ENCODE measurements around the gene MITF.

The MITF gene

DNA sequence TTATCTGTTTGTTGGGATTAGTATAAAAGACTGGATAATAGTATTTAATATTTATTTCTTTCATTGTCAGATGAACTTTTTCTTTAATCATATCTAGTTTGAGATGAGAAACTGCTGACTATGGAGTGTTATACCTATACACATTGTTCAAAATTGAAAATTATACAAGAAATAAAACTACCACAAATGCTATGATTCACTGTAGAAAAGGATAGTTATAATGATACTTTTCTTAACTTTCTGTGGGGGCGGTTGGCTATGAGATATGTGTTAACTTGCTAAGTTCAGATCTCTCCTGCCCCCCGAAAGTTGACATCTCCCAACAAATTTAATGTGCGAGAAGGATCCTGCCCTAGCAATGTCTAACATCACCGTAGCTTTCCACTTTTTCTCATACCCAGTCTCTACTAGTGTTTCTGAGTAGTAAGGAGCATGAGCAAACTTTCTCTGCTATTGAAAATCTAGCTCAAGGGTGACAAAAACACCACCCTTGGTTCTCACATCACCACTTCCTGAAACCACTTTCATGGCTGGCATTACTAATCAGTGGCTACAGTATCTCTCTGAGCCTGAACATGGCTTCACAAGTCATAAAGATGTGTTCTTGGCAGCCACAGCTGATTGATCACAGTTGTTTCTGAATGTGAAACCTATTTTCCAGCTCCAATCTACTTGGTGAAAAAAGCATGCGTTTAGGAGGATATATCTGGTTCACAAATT, 244.4 kb downstream of the MITF start:
- no peak overlapping the region for H3K4me3 ChIP-seq (replicated peaks; ENCODE audit: low read depth, low read length)
- TF ChIP-seq, protein P1, sequence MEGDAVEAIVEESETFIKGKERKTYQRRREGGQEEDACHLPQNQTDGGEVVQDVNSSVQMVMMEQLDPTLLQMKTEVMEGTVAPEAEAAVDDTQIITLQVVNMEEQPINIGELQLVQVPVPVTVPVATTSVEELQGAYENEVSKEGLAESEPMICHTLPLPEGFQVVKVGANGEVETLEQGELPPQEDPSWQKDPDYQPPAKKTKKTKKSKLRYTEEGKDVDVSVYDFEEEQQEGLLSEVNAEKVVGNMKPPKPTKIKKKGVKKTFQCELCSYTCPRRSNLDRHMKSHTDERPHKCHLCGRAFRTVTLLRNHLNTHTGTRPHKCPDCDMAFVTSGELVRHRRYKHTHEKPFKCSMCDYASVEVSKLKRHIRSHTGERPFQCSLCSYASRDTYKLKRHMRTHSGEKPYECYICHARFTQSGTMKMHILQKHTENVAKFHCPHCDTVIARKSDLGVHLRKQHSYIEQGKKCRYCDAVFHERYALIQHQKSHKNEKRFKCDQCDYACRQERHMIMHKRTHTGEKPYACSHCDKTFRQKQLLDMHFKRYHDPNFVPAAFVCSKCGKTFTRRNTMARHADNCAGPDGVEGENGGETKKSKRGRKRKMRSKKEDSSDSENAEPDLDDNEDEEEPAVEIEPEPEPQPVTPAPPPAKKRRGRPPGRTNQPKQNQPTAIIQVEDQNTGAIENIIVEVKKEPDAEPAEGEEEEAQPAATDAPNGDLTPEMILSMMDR (IDR thresholded peaks at IDR 0.05; ENCODE audit: low read depth, low read length, missing control alignments), result no peak
- DNase-seq (ENCODE audit: extremely low read depth, low read depth), result no peak

DNA sequence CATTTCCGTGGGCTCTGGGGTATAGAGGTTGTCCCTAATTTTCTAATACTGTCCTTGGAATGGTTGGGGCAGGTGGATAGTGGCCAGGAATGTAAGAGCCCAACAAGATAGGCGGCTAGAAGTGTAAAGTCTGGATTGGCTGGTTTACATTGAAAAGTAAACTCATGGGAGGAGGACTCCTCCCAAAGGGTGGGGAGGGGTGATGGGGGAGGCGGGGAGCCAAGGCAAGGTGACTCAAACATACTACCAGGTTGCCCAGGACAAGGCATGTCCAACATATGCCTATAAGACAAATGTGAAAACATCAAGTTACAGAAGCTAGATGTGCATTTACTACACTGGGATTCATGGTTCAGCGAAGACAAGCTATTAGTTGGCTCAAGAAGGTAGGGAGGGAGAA, 246.0 kb downstream of the MITF start:
- H3K4me3 ChIP-seq (replicated peaks; ENCODE audit: low read depth, low read length), result no peak overlapping the region
- DNase-seq (ENCODE audit: extremely low read depth, low read depth), result no peak
- TF ChIP-seq, protein P1 (IDR thresholded peaks at IDR 0.05; ENCODE audit: low read depth, low read length, missing control alignments), result no peak

DNA sequence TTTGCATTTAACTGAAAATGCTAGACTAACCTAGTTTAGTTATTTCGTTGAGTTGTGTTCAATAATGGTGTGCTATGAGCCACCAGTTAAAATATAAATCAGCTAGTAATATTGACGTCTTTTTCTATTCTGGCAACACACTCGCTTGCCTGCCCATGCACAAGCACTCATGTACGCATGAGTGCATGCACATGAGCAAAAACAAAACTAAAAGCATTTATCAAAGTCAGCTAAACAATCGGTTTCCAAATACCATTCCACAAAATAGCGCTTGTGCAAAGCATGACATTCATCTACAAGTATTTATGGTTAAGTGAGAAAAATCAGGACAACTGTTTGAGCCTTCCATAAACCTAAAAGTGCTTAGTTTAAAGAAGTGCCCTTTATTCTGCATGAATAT, 247.2 kb downstream of the MITF start:
- no peak for DNase-seq (ENCODE audit: extremely low read depth, low read depth)
- TF ChIP-seq, protein P1 (IDR thresholded peaks at IDR 0.05; ENCODE audit: low read depth, low read length, missing control alignments), result no peak
- H3K4me3 ChIP-seq (replicated peaks; ENCODE audit: low read depth, low read length), result no peak overlapping the region

DNA sequence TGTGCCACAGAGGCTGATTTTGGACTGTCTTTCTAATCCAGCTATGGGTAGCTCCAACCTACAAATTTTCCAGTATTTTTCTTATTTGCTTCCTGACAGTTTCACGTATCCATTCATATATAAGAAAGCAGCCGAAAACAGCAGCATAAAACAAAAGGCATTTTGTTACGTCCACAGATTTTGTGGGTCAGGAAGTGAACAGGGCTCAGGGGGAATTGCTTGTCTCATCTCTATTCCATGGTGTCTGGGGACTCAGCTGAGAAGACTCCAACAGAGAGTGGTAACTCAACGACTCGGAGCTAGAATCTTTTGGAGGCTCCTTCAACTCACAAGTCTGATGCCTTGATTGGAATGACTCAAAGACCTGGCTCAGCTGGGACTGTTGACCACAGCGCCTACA, 248.6 kb downstream of the MITF start:
- TF ChIP-seq, protein P1 (IDR thresholded peaks at IDR 0.05; ENCODE audit: low read depth, low read length, missing control alignments), result no peak
- H3K4me3 ChIP-seq (replicated peaks; ENCODE audit: low read depth, low read length), result no peak overlapping the region
- DNase-seq (ENCODE audit: extremely low read depth, low read depth), result no peak

DNA sequence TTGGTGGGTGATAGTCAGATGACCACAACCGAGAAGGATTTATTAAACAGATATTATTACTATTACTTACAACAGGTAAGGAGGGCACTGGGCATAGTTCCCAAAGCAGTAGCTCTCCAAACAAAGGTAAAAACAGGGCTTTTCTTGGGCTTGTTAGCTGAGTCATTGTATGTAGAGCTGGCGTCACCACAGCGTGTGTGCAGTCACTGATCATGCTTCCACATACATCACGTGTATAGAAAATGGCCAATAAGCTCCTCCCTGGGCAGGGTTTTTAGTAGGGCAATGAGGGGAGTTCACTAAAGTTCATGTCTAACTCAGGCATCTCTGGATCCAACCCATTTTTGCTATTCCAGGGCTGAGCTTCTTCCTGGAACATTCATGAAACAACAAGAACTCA, 254.5 kb downstream of the MITF start:
- no peak overlapping the region for H3K4me3 ChIP-seq (replicated peaks; ENCODE audit: low read depth, low read length)
- TF ChIP-seq, protein P1 (IDR thresholded peaks at IDR 0.05; ENCODE audit: low read depth, low read length, missing control alignments), result no peak
- no peak for DNase-seq (ENCODE audit: extremely low read depth, low read depth)

DNA sequence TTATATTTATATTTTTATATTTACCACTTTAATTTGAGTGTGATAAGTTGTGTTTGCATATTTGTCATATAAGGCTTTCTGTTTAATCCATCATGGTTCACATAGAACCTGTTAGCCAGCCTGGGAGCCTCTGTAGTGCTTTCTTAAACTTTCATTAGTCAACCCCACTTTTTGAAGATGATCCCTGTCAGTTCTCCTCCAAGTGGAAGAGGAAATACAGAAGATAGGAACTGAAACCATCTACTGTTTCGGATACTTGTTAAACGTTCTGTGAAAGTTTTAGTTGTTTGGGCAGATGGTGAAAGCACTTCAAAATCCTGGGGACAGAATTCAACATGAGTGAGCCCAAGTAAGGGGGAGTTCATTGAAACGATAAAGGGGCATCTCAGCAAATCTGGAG, 255.7 kb downstream of the MITF start:
- H3K4me3 ChIP-seq (replicated peaks; ENCODE audit: low read depth, low read length), result no peak overlapping the region
- DNase-seq (ENCODE audit: extremely low read depth, low read depth), result no peak
- TF ChIP-seq, protein P1 (IDR thresholded peaks at IDR 0.05; ENCODE audit: low read depth, low read length, missing control alignments), result no peak
